Liver (tissue), 9 donors: Measurements from ENCODE around the gene THADA. TPM values are rescaled to one million over a fixed set of nuclear protein-coding genes. Genes with fewer than 3 reads are reported as not detected.

Experiments
- DNase-seq: peaks from one replicate; pipeline ENCODE4 v3.0.0-alpha.2; 2017; ENCODE audit warnings: low spot score
- H3K27ac ChIP-seq, 2 donors: one replicate each; pipeline ENCODE4 v1.7.0; 2013; ENCODE audit warnings: inconsistent platforms in 2 of 2, low read length in 2 of 2, control low read depth in 1 of 2, low read depth in 1 of 2, mild to moderate bottlenecking in 1 of 2
- H3K27me3 ChIP-seq, 4 donors: one replicate each; pipeline versions ENCODE4 v1.6.1 to v1.7.0; 2013; ENCODE audit warnings: low read length in 3 of 4, inconsistent platforms in 1 of 4, mild to moderate bottlenecking in 1 of 4, moderate library complexity in 1 of 4; ENCODE audit not compliant: control insufficient read depth in 4 of 4, insufficient read depth in 4 of 4
- H3K36me3 ChIP-seq, 4 donors: one replicate each; pipeline versions ENCODE4 v1.6.1 to v1.7.0; 2013; ENCODE audit warnings: low read length in 3 of 4, mild to moderate bottlenecking in 3 of 4, low read depth in 1 of 4, moderate library complexity in 1 of 4; ENCODE audit not compliant: control insufficient read depth in 4 of 4, insufficient read depth in 3 of 4
- H3K4me1 ChIP-seq, 4 donors: one replicate each; pipeline versions ENCODE4 v1.6.1 to v1.7.0; 2013; ENCODE audit warnings: low read length in 3 of 4, mild to moderate bottlenecking in 3 of 4, moderate library complexity in 1 of 4; ENCODE audit not compliant: control insufficient read depth in 4 of 4, insufficient read depth in 4 of 4
- H3K4me3 ChIP-seq, 3 donors: one replicate each; pipeline versions ENCODE4 v1.6.1 to v1.7.0; 2013; ENCODE audit warnings: low read length in 3 of 3, control low read depth in 1 of 3, low read depth in 1 of 3, mild to moderate bottlenecking in 1 of 3
- H3K9ac ChIP-seq, 2 donors: one replicate each; pipeline ENCODE4 v1.7.0; 2013; ENCODE audit warnings: low read length in 2 of 2, mild to moderate bottlenecking in 2 of 2, moderate library complexity in 2 of 2, control low read depth in 1 of 2, low read depth in 1 of 2
- H3K9me3 ChIP-seq, 4 donors: one replicate each; pipeline versions ENCODE4 v1.6.1 to v1.7.0; 2013; ENCODE audit warnings: low read length in 3 of 4; ENCODE audit not compliant: control insufficient read depth in 4 of 4
- EGR1 ChIP-seq, 2 donors: IDR thresholded peaks; 2 replicates each; pipeline ENCODE4 v1.6.1; 2016 to 2018; ENCODE audit warnings: antibody characterized with exemption in 2 of 2, low read depth in 2 of 2
- GABPA ChIP-seq, 2 donors: IDR thresholded peaks in 1 of 2; conservative IDR thresholded peaks in 1 of 2; 2 replicates each; pipeline ENCODE4 v1.6.1; 2016; ENCODE audit warnings: antibody characterized with exemption in 2 of 2, mild to moderate bottlenecking in 1 of 2, moderate library complexity in 1 of 2
- HNF4A ChIP-seq, 2 donors: conservative IDR thresholded peaks; 2 replicates each; pipeline ENCODE4 v1.6.1; 2016; ENCODE audit warnings: antibody characterized with exemption in 2 of 2, mild to moderate bottlenecking in 2 of 2
- HNF4G ChIP-seq: IDR thresholded peaks from 2 replicates; pipeline ENCODE4 v1.6.1; 2016; ENCODE audit warnings: antibody characterized with exemption
- JUND ChIP-seq, 2 donors: IDR thresholded peaks; 2 replicates each; pipeline ENCODE4 v1.6.1; 2016; ENCODE audit warnings: antibody characterized with exemption in 2 of 2
- MAX ChIP-seq: IDR thresholded peaks from 2 replicates; pipeline ENCODE4 v1.6.1; 2016; ENCODE audit warnings: antibody characterized with exemption
- RAD21 ChIP-seq, 2 donors: IDR thresholded peaks; 2 replicates each; pipeline ENCODE4 v1.6.1; 2016; ENCODE audit warnings: antibody characterized with exemption in 2 of 2, mild to moderate bottlenecking in 2 of 2
- RXRA ChIP-seq, 2 donors: IDR thresholded peaks; 2 replicates each; pipeline ENCODE4 v1.6.1; 2017 to 2018; ENCODE audit warnings: antibody characterized with exemption in 2 of 2, mild to moderate bottlenecking in 1 of 2
- SP1 ChIP-seq: IDR thresholded peaks from 2 replicates; pipeline ENCODE4 v1.6.1; 2018; ENCODE audit warnings: antibody characterized with exemption, mild to moderate bottlenecking
- YY1 ChIP-seq: IDR thresholded peaks from 2 replicates; pipeline ENCODE4 v1.6.1; 2016; ENCODE audit warnings: antibody characterized with exemption, mild to moderate bottlenecking
- WGBS: extraction: QIAGEN DNeasy Blood & Tissue Kit; methylation state at CpG from one replicate; pipeline ENCODE4 v1.1.7; 2013; 5-methylcytosine and 5-hydroxymethylcytosine counted together
- polyA plus RNA-seq, 2 donors: library from polyadenylated mRNA; stranded (reverse) in 1 of 2; unstranded in 1 of 2; fragments of 200-250 nt in 1 of 2; fragments of >200 nt in 1 of 2; fragmentation: Nextera tagmentation in 1 of 2; extraction: Ambion mirVana in 1 of 2; gene quantifications; one replicate each; pipeline versions ENCODE4 v1.2.1 to v1.2.3, GENCODE V29; 2013 to 2015
- total RNA-seq, 2 donors: library from RNA; depleted of rRNA; stranded (reverse); fragments of >200 nt; gene quantifications; one replicate each; pipeline ENCODE4 v1.2.3, GENCODE V29; 2014
- TF ChIP-seq, protein P1 (sequence below): IDR thresholded peaks from 2 replicates; pipeline ENCODE4 v1.6.1; 2016; ENCODE audit warnings: antibody characterized with exemption
- TF ChIP-seq, protein P2 (sequence below): IDR thresholded peaks from 2 replicates; pipeline ENCODE4 v1.6.1; 2016; ENCODE audit warnings: antibody characterized with exemption, mild to moderate bottlenecking
- donor health status: healthy.
- donor health status: healthy.
- donor health status: healthy.
- donor health status: healthy.
- donor health status: healthy.

The THADA gene
- total and polyA plus RNA-seq, 4 donors: 12.0 to 37.2 (median 22.3) TPM

GRCh38 chr2:43239981-43240765 lies 355.7 kb downstream of the THADA start:
- H3K9ac ChIP-seq: no peak overlapping the region
- WGBS: 84% methylated on average over 13 of the region's 13 CpGs

GRCh38 chr2:43238813-43239212 lies 357.0 kb downstream of the THADA start:
- Histone ChIP-seq H3K27ac (no peak overlapping the region), H3K9ac (no peak overlapping the region), H3K27me3 (no peaks in the 10 kb centered on the region), H3K9me3 (no peaks in the 10 kb centered on the region), H3K36me3 (no peaks in the 10 kb centered on the region), H3K4me1 (peaks cover 0 to 5% (median 0%) of the 10 kb centered on the region in 4 donors), H3K4me3 (no peak overlapping the region)
- TF ChIP-seq RXRA (IDR thresholded peaks at IDR 0.05): no peak
- TF ChIP-seq SP1: no peak
- no peak for TF ChIP-seq RAD21 (IDR thresholded peaks at IDR 0.05)
- TF ChIP-seq EGR1 (IDR thresholded peaks at IDR 0.05; ENCODE audit: low read depth in 2 of 2): no peak
- TF ChIP-seq, protein P1, sequence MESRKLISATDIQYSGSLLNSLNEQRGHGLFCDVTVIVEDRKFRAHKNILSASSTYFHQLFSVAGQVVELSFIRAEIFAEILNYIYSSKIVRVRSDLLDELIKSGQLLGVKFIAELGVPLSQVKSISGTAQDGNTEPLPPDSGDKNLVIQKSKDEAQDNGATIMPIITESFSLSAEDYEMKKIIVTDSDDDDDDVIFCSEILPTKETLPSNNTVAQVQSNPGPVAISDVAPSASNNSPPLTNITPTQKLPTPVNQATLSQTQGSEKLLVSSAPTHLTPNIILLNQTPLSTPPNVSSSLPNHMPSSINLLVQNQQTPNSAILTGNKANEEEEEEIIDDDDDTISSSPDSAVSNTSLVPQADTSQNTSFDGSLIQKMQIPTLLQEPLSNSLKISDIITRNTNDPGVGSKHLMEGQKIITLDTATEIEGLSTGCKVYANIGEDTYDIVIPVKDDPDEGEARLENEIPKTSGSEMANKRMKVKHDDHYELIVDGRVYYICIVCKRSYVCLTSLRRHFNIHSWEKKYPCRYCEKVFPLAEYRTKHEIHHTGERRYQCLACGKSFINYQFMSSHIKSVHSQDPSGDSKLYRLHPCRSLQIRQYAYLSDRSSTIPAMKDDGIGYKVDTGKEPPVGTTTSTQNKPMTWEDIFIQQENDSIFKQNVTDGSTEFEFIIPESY: no peak
- no peak for TF ChIP-seq GABPA (IDR thresholded peaks at IDR 0.05 in 1 of 2, conservative IDR thresholded peaks at IDR 0.05 in 1 of 2)
- no peak for TF ChIP-seq JUND (IDR thresholded peaks at IDR 0.05)
- no peak for TF ChIP-seq HNF4A (conservative IDR thresholded peaks at IDR 0.05)
- no peak for TF ChIP-seq MAX
- DNase-seq: no peak
- WGBS: 96% methylated on average over 3 of the region's 3 CpGs

More at GRCh38 chr2:43239981-43240765, 355.7 kb downstream of the THADA start:
- Histone ChIP-seq H3K36me3 (no peaks in the 10 kb centered on the region), H3K27me3 (no peaks in the 10 kb centered on the region), H3K4me1 (no peaks in the 10 kb centered on the region), H3K27ac (peak overlapping the region; percentile 40 to 42), H3K4me3 (no peak overlapping the region), H3K9me3 (no peaks in the 10 kb centered on the region)
- DNase-seq: no peak
- no peak for TF ChIP-seq GABPA (IDR thresholded peaks at IDR 0.05 in 1 of 2, conservative IDR thresholded peaks at IDR 0.05 in 1 of 2)
- TF ChIP-seq RAD21 (IDR thresholded peaks at IDR 0.05): peak in 1 of 2 donors; percentile 61
- no peak for TF ChIP-seq HNF4A (conservative IDR thresholded peaks at IDR 0.05)
- TF ChIP-seq JUND (IDR thresholded peaks at IDR 0.05): no peak
- TF ChIP-seq, protein P2, sequence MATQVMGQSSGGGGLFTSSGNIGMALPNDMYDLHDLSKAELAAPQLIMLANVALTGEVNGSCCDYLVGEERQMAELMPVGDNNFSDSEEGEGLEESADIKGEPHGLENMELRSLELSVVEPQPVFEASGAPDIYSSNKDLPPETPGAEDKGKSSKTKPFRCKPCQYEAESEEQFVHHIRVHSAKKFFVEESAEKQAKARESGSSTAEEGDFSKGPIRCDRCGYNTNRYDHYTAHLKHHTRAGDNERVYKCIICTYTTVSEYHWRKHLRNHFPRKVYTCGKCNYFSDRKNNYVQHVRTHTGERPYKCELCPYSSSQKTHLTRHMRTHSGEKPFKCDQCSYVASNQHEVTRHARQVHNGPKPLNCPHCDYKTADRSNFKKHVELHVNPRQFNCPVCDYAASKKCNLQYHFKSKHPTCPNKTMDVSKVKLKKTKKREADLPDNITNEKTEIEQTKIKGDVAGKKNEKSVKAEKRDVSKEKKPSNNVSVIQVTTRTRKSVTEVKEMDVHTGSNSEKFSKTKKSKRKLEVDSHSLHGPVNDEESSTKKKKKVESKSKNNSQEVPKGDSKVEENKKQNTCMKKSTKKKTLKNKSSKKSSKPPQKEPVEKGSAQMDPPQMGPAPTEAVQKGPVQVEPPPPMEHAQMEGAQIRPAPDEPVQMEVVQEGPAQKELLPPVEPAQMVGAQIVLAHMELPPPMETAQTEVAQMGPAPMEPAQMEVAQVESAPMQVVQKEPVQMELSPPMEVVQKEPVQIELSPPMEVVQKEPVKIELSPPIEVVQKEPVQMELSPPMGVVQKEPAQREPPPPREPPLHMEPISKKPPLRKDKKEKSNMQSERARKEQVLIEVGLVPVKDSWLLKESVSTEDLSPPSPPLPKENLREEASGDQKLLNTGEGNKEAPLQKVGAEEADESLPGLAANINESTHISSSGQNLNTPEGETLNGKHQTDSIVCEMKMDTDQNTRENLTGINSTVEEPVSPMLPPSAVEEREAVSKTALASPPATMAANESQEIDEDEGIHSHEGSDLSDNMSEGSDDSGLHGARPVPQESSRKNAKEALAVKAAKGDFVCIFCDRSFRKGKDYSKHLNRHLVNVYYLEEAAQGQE: no peak
- no peak for TF ChIP-seq HNF4G
- no peak for TF ChIP-seq YY1
